GM13976 (cell line): ENCODE results near the gene SERBP1.
"Not testable (repeated sequence)": the region's sequence is repeated elsewhere in the genome, so short reads cannot be mapped to it uniquely, and the experiment has no call there.

Experiments
- DNase-seq: peaks from one replicate; pipeline ENCODE4 v3.0.0; 2012; ENCODE audit warnings: low spot score
- CTCF ChIP-seq: IDR thresholded peaks from 2 replicates; pipeline ENCODE4 v1.5.1; 2012; ENCODE audit warnings: borderline replicate concordance, mild to moderate bottlenecking; ENCODE audit not compliant: insufficient read depth; ENCODE audit errors: extremely low read depth, missing control alignments, control extremely low read depth
- in situ Hi-C: fragments of 300-500 bp; cut with MboI; formaldehyde crosslinking; loops from one replicate; pipeline ENCODE4 v1.12.0; 2022; ENCODE audit warnings: low sequenced_read_pairs, mixed read lengths, inconsistent platforms; ENCODE audit not compliant: unreplicated experiment

Gene SERBP1

GRCh38 chr1:67459068-67459467, 28.9 kb upstream of the SERBP1 start:
- no peak for TF ChIP-seq CTCF
- in situ Hi-C loops, result no loop called here
- DNase-seq, result no peak

- no peak for DNase-seq
- TF ChIP-seq CTCF, result no peak
- in situ Hi-C loops, result no loop called here
These were observed 28.5 kb upstream of the SERBP1 start for GRCh38 chr1:67458663-67459062.

- no peak for DNase-seq
- TF ChIP-seq CTCF, result no peak
- in situ Hi-C loops, result no loop called here
These were observed 27.0 kb upstream of the SERBP1 start for GRCh38 chr1:67457247-67457646.

GRCh38 chr1:67451815-67452214, 21.6 kb upstream of the SERBP1 start:
- TF ChIP-seq CTCF, result no peak
- no peak for DNase-seq
- in situ Hi-C loops, result no loop called here

- DNase-seq, result no peak
- no peak for TF ChIP-seq CTCF
- in situ Hi-C loops, result no loop called here
These were observed 21.2 kb upstream of the SERBP1 start for GRCh38 chr1:67451356-67451755.

GRCh38 chr1:67446893-67447292, 16.7 kb upstream of the SERBP1 start:
- TF ChIP-seq CTCF, result no peak
- no peak for DNase-seq
- in situ Hi-C loops, result no loop called here

GRCh38 chr1:67446014-67446413, 15.8 kb upstream of the SERBP1 start:
- in situ Hi-C loops, result not testable (repeated sequence)

GRCh38 chr1:67441739-67442281, 11.6 kb upstream of the SERBP1 start:
- DNase-seq, result no peak
- TF ChIP-seq CTCF, result no peak
- in situ Hi-C loops, result no loop called here

More at GRCh38 chr1:67446014-67446413, 15.8 kb upstream of the SERBP1 start:
- DNase-seq, result not testable (repeated sequence)
